Ovary (tissue), 3 donors: ENCODE measurements around the gene NKAP.

Experiments used
- EP300 ChIP-seq: sonication (generic); formaldehyde crosslinking; IDR thresholded peaks from one replicate; pipeline ENCODE4 v1.6.1; 2017; ENCODE audit warnings: antibody characterized with exemption
- POLR2A ChIP-seq: fragments of 450-650 bp; IDR thresholded peaks from one replicate; pipeline ENCODE4 v1.6.1; 2017; ENCODE audit warnings: antibody characterized with exemption, mild to moderate bottlenecking, moderate library complexity
- TF ChIP-seq, protein P1 (sequence below), 3 donors: fragments of 450-650 bp in 2 of 3; fragments of 200-600 bp in 1 of 3; IDR thresholded peaks; one replicate each; pipeline versions ENCODE4 v1.5.1 to v1.8.0; 2016 to 2022; ENCODE audit warnings: antibody characterized with exemption in 3 of 3, mild to moderate bottlenecking in 1 of 3
- donor health status: DM: no; HTN: no; CAD: no.

DNA sequence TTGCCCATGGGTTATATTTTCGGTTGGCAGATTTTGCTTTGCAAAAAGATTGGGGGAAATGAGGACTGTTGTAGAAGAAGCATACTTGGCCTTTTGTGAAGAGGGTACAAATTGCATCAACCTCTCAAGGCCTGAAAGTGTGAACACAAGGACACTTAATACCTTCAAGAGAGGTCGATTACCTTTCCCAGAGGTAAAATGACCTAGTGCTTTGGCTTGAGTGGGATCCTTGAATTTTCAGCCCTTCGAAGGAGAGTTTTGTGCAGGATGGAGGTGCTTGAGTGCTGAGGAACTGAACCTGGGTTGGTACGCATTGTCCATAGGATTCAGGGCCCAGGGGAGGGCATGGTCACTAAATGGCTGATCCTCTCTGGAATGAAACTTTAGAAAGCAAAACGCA is 27.6 kb upstream of the NKAP start:
- TF ChIP-seq, protein P1, sequence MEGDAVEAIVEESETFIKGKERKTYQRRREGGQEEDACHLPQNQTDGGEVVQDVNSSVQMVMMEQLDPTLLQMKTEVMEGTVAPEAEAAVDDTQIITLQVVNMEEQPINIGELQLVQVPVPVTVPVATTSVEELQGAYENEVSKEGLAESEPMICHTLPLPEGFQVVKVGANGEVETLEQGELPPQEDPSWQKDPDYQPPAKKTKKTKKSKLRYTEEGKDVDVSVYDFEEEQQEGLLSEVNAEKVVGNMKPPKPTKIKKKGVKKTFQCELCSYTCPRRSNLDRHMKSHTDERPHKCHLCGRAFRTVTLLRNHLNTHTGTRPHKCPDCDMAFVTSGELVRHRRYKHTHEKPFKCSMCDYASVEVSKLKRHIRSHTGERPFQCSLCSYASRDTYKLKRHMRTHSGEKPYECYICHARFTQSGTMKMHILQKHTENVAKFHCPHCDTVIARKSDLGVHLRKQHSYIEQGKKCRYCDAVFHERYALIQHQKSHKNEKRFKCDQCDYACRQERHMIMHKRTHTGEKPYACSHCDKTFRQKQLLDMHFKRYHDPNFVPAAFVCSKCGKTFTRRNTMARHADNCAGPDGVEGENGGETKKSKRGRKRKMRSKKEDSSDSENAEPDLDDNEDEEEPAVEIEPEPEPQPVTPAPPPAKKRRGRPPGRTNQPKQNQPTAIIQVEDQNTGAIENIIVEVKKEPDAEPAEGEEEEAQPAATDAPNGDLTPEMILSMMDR (IDR thresholded peaks at IDR 0.05), result no peak
- TF ChIP-seq POLR2A, result no peak
- no peak for TF ChIP-seq EP300
